GM21619 (cell line): Measurements from ENCODE around the gene APOL4.
A peak's percentile ranks its signal among the peaks of the same experiment; 100 is the strongest.
"Not testable (repeated sequence)": the region's sequence is repeated elsewhere in the genome, so short reads cannot be mapped to it uniquely, and the experiment has no call there.

Source experiments
- ATAC-seq: cut with Tn5 transposase; IDR thresholded peaks from one replicate; pipeline ENCODE4 v1.9.1; 2021; ENCODE audit not compliant: unreplicated experiment

APOL4 gene

DNA sequence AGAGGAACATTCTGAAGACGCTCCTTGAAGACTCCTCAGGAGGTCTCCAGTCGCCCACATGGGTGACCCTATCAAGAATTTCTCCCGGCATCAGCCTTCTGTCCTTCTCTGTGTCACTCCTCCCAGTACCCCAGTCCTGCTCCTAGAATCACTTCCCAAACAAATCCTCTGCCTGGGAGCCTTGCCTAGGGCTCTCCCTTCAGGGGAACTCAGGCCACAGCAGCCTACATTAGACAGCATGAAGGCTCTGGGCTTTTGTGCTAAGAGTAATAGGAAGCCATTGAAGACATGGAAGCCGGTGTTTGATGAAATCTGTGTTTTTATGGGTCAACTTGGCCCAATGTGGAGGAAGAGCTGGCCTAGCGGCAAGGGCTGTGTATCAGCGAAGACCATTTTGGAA lies 13.7 kb downstream of the APOL4 start:
- not testable (repeated sequence) for ATAC-seq

DNA sequence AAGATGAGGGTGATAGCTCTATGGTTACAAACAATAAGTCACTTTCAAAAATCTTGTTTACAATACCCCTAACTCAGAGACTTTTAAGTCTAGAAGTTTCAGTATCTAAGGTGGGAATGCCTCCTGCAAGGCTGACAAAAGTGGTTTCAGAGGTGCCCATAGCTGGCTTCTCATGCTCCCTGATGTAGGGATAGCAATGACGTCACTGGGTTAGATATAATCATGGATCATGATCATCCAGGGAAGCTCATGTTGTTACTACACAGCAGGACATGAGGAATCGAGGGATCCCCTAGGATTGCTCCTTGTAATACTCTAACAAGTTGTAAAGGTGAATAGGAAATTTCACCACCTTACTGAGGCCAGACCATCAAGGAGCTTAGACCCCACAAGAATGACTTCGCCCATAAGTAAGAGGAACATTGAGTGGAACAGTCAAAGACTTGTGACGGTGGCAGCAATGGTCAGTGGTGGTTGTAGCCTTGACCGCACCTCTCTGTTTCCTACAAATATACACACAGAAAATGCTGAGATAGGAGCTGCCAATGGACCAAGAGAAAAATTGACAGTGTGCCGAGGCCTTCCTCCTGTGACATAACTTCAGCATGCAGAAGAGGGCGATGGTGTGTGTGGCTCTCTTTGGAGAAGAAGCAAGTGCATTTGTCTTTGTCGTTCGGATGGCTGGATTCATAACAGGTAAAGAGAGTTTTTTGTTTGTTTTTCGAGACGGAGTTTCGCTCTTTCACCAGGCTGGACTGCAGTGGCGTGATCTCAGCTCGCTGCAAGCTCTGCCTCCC lies 15.6 kb downstream of the APOL4 start:
- ATAC-seq: no peak

DNA sequence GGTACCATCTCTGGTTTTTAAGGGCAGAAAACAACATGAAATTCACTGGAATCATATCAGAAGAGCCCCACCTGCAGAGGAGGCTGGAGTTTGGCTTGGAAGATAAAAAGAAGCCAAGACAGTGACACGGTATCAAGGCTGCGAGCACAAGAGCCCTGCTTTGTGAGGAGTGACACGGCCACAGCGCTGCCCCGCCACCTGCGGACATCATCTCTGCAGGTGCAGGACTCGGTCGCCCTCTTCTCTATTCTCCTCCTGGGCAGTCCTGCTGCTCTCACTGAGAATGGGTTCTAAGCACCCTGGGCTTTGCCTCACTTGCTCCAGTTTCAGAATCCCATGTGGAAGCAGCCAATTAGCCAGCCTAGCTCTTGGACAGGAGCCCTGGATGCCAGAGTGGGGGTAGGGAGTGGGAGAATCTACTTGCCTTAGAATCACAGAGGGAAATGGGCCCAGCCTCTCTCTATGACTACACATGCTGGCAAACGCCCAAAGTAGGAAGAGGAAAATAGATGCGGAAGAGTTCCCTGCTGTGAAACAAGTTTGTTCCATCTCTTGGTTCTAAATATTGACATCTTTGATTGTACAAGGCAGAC lies 17.1 kb downstream of the APOL4 start:
- no peak for ATAC-seq

DNA sequence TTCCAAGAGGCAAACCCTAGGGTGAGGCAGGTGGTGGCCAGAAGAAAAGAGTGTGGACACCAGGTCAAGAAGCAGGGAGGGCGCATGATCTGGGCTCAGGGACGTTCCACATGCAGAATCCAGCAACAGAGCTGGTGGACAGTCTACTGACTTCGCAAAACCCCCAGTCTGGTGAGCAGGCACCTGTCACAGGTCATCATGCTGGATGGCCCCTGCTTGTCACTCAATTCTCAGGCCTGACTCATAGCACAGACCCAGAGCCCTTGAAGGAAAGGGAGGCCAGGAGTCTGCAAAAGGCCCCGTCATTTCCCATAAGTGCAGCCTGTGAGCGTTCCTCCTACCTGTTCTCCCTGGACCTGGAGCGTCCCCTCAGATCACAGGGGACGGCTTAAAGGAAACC lies 18.2 kb downstream of the APOL4 start:
- ATAC-seq: no peak

DNA sequence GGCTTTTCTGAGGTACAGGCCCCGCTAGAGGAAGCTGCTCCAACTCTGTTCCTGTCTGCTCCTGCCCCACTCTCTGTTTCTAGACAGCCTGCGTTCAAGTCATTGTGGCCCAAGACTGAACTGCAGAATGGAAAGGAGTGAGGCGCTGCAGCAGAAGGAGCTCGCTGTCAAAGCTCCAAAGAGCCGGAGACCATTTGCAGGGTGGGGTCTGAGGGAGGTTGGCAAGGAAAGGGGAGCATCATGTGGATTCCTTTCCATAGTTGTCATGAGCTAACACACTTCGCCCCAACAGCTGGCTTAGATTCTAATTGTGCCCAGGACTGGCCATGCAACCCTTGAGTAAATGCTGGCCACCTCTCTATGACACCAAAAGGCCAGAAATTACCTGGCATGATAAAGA lies 18.8 kb downstream of the APOL4 start:
- ATAC-seq: no peak

DNA sequence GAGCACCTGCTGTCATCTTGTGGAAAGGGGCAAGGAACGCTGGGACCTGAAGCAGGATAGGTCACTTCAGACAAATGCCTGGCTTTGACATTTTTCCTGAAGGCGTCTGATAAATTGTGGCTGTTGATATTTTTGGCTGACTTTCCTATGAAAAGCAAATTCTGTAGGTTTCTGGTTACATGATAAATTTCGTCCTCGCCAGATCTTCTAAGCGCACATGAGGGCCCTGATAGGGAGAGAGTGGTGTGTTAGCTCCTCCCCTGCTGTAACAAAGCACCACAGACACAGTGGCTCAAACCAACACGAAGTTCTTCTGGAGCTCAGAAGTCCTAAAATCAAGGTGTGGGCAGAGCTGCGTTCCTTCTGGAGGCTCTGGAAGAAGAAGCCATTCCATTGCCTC lies 19.6 kb downstream of the APOL4 start:
- ATAC-seq: no peak

DNA sequence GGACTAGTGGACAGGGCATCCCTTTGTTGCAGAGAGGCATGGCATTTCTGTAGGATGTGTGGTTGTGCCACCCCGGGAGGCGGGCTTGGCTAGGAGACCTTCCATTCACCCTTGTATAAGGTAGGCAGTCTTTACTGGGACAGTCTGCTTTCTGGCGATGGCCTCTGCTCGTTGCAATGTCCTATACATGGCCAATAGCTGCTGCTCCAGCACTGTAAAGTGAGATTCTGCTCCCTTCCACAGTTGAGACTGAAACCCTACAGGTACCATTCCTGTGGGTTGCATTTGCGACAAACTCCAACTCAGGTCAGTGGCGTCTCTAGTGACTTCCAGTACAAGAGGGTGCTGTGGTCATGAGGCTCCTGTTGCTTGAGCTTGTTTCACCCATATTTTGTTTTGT lies 20.7 kb downstream of the APOL4 start:
- no peak for ATAC-seq

DNA sequence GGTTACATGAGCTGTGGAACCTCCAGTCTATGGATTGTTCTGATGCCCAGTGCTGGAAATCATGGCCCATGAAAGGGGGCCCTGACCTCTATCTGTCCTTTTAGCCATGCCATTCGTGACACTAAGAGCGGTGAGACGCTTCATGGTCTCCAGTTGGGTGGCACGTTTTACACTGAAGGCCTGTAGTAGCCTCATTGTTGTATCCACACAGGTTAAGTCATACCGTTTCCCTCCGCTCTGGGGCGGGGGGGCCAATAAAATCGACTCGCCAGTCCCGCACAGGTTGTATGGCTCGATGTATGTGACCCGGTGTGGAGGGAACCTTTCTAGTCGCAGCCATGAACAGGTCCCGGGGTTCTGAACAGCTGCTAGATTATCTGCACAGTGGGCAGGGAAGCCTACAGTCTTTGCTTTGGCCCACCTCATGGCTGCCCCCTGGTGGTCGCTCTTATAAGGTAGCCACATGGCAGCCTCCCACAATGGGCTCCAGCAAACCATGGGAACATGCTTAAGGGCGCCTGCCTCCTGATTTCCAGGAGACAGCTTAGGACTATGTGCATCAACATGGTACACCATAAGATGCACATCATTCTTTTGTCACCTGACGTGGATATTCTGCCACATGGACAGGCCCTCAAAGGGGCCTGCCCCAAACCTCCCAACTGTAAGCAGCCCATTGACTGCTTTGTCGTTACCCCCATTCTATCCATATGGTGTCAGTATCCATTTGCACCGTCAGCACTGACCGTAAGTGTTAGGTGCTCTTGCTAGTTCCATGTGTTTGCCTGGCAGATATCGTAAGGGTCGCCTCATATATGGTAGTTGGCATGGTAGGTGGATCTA lies 21.4 kb downstream of the APOL4 start:
- no peak for ATAC-seq

DNA sequence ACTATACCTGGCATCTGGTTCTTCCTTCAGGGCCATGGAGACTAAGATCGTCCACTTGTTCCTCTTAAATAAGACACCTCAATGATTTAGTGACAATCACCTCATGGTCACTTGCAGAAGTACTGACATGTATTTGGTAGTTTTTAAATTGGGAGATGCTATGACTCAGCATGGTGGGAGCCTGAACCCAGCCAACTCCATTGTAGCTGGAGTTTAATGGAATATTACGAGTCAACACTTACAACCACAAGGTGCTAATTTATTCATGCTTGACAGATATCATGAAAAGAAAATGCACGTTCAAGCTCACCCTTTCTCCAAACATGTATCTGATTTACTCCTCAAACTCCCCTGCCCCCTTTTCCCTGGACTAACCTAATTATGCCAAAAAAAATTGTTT lies 24.4 kb downstream of the APOL4 start:
- ATAC-seq: no peak

DNA sequence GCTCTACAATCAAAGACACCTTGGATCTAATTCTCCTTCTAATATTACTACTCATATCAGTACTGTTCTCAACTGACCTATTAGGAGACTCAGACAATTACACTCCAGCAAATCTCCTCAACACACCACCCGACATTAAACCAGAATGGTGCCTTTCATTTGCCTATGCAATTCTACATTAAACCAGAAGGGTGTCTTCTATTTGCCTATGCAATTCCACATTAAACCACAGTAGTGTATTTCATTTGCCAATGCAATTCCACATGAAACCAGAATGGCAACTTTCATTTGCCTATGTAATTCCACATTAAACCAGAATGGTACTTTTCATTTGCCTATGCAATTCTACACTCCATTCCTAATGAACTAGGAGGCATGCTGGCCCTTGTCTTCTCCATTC lies 25.7 kb downstream of the APOL4 start:
- ATAC-seq: no peak

DNA sequence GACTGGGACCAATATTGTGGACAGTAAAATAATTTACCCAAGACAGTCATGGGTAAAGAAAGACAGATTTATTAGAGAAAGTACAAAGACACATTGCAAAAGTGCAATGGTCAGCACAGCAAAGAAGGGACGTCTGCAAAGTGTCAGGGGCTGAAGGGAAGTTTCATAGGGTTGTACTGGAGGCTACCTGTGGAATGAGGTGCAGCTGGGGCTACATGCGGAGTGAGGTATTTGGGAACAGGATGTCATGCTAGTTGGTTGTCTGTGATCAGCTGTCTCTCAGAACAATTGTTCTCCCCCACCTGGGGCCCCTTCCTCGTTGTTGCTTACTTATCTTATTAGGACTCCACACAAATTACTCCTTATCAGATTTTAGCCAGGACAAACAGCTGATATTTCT lies 29.7 kb downstream of the APOL4 start:
- no peak for ATAC-seq

DNA sequence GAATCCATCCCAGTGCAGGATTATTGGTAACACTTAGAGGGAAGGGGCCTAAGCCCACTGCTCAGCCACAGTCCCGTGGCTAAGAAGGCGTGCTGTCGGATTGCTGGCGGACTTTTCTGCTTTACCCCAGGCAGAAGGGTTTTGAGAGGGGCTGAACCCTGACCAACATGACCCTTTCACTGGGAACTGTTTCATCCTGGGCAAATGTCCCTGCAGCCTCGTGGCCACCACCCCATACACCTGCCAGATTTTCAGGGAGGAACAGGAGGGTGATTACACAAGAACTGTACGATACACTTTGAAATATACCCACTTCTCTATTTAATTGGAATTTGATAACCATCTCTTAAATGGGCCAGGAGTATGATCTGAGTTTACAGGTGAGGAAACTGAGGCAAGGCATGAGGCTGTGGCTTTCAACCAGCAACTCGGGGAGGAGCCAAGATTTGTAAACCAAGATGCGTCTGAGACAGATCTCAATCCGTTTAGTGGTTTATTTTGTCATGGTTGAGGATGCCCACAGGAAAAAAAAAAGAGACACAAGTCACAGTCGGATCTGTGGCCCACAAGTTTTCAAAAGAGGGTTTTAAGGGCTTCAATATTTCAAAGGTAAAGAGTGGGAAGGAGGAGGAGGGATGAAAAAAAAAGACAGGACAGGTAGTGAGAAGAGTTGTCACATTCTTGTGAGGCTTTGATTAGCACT lies 34.9 kb downstream of the APOL4 start:
- ATAC-seq: no peak

DNA sequence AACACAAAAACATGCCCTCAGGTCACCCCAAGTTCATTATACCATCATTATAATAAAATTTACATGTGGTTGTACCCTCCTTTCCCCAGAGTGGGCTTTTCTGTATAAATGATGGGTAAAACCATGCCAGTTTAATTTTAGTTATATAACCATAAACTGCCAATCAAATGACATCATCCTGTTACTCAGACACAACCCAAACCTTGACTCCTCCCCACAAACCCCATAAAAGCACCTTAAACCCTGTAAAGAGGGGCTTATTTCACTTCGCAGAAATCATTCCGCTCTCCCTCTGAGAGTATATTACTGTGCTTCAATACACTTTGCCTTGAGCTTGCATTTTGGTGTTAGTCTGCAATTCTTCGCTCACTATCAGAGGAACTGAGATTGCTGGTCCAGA lies 35.5 kb downstream of the APOL4 start:
- ATAC-seq: no peak

DNA sequence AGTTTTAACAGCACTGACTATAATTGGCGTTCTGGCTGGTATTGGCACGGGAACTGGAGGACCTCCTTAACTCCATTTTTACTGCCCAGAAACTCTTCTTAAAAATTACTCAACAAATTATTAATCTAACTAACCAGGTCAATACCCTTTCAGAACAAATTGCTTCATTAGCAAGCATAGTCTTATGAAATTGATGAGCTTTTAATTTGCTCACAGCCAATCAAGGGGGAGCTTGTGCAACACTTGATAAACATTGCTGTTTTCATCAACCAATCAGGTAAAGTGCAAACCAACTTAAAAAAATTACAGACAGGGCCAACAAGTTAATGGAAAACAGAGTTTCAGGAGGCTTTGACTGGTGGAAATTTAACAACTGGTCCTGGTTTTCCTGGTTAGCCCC lies 36.5 kb downstream of the APOL4 start:
- no peak for ATAC-seq

DNA sequence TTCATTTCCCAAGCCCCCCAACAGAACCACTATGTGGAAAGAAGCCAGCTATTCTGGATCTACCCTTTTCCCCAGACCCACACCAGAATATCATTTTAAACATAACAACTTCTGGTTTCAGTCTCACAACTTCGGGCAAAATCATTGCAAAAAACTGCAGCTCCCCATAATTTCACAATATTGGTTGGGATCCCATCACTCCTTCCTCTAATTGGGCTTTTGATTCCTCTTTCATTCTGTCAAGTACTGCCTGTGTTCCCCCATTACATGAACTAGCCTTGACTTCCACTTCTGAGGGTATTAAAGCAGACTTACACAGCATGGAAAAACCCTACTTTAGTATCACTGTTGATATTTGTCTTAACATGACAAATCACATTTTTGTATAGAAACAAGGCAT lies 37.0 kb downstream of the APOL4 start:
- ATAC-seq: no peak

DNA sequence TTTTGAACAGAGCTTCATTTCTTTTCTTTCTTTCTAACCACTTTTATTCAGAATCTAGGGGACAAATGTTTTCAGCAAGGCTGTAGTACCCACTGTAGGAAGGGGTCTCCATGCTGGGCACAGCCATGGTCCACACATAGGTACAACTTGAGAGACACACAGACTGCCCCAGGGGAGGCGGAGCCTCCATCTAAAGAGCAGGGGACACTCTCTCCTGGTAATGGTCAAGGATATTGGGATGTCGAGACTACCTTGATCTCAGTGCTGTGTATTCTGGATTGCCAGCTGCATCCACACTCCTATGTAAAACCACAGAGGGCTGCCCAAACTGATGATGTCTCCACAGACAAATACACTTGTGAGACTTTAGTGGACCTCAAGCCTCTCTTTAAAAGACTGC lies 38.1 kb downstream of the APOL4 start:
- ATAC-seq: no peak

DNA sequence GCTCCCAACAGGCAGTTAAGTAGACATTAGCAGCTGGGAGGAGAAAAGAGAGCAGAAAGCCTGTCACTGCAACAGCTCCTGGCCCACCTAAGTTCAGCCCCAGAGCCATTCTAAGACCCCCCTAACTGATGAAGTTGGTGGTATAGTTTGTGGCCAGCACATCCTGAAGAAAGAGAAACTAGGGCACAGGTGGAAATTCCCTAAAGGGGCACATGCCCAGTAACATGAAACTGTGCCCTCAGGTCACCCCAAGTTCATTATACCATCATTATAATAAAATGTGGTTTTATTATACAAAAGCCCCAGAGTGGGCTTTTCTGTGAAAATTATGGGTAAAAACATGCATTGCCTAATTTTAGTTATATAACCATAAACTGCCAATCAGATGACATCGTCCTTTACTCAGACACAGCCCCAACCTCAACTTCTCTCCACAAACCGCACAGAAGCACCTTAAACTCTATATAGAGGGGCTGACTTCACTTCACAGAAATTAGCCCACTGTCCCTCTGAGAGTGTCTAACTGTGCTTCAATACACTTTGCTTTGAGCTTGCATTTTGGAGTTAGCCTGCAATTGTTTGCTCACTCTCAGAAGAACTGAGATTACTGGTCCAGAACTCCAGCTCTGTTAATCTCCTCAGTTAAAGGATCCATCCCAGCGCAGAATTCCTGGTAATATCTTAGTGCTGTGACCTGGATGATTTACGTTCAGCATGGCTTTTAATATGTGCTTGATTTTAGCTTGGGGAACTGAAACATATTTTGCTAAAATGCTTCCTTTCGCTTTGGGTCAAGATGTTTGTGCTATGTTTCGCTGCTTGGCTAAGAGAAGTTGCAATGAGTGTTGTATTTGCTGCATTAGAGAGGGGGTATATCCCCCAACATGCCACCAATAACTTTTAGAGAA lies 39.2 kb downstream of the APOL4 start:
- peak; percentile 45 for ATAC-seq

DNA sequence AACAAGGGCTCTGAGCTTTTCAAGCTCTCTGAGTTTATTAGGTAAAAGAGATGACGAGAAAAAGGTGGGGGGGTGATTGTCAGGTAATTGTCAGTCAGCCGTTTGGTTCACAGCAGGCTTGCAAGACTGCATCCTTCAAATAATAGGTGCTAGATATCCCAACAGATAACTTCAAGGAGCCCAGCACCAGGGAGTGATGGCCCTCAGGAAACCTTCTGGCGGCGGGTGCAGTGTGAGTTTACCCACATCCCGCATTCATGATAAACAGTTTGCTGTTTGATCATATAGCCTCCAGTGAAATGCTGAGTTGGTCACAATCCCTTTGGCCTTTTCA lies 39.8 kb downstream of the APOL4 start:
- not testable (repeated sequence) for ATAC-seq

DNA sequence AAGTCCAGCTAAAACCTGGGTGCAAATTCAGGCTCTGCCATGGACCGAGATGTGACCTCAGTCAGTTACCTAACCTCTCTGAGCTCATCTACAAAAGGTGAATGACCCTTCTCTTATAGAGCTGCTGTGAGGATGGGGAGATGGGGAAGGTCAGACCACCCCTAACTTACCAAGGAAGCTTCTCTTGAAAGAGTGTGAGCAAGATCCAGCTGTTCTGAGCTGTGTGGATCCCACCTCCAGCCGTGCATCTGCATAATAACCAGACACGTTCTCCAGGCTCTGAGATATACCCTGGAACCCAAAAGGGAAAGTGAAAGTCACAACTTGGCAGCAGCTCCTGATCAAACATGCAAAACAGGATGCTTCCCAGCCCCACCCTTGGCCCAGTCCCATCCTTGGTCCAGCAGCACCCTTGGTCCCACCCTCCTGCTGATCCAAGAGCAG lies 41.1 kb downstream of the APOL4 start, which contains the start of gene APOL3:
TSS of gene APOL3 (minus strand) at position 257 of the 444 bp plus-strand sequence. CDS start 11,700 bp downstream, outside the sequence.
- no peak for ATAC-seq
